ENCODE data around the gene PINK1.

PINK1 gene

DNA sequence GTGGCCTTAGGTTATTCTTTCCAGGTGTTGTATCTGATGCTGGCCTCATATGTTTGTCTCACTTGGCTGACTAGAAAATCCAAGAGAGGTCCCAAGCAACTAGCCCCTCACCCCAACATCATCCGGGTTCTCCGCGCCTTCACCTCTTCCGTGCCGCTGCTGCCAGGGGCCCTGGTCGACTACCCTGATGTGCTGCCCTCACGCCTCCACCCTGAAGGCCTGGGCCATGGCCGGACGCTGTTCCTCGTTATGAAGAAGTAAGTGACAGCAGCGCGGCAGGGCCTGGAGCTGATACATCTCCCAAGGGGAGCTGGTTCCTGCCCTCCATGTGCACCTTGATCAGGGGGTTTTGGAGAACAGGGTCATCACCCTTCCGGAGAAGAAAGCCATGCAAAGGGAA is 11.2 kb downstream of the PINK1 start:
- no peak for DNase-seq (ENCODE audit: low spot score)

DNA sequence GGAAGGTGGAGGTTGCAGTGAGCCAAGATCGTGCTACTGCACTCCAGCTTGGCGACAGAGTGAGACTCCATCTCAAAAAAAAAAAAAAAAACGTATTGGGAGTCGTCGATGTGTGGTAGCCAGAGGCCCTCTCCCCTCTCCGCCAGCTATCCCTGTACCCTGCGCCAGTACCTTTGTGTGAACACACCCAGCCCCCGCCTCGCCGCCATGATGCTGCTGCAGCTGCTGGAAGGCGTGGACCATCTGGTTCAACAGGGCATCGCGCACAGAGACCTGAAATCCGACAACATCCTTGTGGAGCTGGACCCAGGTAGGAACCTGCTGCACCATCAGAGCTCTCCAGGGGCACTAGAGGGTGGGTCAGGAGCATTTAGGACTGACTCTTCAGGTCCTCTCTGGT is 12.2 kb downstream of the PINK1 start:
- no peak for DNase-seq (ENCODE audit: low spot score)

DNA sequence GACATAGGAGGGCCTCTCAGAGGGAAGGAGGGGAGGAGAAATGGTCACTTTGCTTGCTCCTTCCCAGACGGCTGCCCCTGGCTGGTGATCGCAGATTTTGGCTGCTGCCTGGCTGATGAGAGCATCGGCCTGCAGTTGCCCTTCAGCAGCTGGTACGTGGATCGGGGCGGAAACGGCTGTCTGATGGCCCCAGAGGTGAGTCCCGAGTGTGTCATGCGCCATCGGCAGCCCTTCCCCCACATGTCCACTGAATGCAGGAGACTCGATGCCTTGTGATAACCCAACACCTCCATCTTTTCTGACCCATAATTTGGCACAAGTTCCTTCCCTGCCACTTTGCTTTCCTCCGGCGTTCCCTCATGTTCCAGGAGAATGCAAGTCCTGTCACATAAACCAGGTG is 15.2 kb downstream of the PINK1 start:
- DNase-seq (ENCODE audit: low spot score), result no peak

DNA sequence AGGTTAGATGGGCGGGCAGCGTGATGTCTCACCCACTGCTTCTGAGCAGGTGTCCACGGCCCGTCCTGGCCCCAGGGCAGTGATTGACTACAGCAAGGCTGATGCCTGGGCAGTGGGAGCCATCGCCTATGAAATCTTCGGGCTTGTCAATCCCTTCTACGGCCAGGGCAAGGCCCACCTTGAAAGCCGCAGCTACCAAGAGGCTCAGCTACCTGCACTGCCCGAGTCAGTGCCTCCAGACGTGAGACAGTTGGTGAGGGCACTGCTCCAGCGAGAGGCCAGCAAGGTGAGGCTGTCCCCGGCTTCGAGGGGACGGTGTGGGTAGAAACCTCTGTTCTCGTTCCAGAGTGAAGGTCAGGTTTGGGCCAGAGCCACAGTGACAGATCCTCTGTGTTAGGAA is 15.7 kb downstream of the PINK1 start:
- DNase-seq (ENCODE audit: low spot score), result no peak

DNA sequence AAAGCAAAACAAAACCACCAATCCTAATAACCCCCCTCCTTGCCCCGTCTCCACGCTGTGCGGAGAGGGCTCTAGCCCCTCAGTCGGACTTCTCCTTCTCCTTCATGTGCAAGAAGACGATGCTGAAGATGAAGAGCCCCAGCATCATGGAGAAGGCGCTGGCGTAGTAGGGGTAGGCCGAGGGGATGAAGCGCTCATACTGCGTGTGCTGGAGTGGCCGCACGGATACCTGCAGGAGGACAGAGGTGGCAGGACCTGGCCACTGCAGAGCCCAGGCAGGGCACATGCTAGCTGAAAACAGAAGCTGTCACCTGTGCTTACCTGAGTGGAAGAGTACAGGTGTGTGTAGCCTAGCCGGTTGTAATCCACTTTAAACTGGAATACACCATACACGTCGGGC is 19.0 kb downstream of the PINK1 start:
- no peak for DNase-seq (ENCODE audit: low spot score)

DNA sequence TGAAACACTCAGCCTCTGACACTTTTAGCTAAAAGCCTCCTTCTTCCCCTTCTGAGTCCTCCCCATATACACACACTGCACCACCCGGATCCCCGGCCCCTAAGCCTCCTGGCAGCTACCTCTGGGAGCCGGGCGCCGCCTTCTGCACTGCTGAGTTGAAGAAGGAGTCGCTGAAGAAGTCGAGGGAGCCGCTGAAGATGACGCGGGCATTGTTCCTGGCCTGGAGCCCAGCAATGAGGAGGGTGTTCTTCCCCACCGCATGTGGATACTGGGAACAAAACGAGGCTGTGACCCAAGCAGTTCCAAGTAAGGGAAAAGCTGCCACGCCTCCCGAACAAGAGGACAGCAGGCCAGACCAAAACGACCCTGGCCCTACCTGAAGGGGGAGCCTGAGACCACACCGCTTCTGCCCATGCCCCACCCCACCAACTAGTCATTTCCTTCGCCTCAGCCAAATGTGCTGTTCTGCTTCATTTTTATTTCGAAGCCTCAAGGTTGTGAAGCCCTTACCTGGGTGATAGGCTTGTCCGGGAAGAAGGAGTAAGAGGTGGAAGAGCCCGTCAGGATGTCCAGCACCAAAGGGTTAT is 20.9 kb downstream of the PINK1 start:
- no peak for DNase-seq (ENCODE audit: low spot score)

DNA sequence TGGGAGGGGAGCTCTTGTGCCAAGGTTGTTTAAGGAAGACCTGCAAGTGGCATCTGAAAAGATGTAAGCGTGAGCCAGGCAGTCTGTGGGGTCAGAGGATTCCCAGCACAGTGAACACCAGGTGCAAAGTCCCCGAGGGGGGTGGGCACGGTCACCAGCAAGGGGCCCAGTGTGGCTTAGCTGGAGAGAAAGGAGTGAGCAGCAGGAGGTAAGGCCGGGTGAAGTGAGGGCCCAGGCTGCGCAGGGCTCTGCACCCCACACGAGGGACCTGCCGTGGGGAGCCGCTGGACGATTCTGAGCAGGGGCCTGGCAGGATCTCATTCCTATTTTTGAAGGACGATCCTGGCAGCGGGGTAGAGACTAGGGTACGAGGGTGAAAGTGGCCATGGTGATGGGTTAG is 23.8 kb downstream of the PINK1 start:
- DNase-seq (ENCODE audit: low spot score), result no peak

DNA sequence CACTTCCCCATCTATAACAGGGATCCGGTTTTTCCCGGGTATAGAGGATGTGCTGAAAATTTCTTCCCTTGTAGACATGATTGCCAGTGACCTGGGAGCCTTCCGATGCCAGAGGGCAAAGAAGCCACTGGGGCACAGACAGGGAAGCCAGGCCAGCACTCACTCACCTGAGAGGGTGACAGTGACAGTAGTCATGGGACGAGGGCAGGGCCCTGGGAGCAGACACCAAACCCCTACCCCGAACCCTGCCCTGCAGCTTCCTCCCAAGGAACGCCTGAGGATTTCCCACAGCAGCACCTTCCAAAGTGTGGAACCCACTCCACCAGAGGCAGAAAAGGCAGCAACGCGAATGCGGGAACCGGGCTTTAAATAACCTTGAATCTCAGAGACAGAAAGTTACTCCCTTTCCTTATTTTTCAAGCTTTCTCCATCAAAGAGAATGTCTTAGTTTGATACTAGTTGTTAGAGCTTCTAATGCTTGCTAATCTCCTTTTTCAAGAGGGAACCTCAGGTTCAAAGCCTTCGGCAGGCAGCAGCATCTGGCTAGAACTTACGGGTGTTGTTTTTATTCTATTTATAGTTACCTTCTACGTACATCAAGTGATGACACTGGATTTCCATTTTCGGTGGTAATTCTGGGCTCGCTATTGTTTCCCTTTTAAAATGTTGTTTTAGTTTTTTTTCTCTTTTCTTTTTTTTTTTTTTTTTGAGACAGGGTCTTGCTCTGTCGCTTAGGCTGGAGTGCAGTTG is 25.1 kb downstream of the PINK1 start:
- DNase-seq (ENCODE audit: low spot score), result no peak

DNA sequence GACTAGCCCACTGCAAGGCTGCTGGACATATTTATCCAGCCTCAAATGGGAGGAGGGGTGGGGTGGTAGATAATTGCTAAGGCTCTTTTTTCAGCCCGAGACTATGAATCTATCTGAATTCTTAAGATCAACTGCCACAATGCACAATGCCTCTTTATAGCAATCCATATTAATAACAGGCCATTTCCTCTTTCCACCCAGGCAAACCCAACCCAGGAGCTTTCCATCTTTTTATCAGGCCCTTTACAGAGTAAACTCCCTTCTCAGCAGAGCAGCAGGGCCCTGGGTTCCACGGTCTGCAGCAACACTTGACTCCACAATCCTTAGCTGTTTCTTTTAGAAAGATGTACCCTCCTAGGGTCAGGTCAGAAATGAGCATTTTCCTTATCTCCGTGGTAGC is 27.1 kb downstream of the PINK1 start:
- DNase-seq (ENCODE audit: low spot score), result no peak

DNA sequence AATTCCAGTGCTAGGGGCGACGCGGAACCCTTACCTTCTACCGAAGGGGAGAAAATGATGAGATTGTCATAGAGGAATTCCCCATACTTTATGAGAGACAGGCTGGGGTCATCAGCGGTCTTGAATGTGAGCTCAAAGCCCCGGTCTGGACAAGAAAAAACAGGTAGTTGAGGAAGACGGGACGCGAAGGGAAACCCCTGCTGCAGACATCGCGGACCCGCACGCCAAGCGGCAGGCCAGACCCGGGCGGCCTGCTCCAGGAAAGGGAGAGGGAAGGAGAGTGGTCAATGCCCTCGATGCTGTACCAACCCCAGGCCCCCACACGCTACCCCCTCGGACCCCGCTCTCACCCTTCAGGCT is 27.6 kb downstream of the PINK1 start:
- DNase-seq (ENCODE audit: low spot score), result peak; percentile 9

DNA sequence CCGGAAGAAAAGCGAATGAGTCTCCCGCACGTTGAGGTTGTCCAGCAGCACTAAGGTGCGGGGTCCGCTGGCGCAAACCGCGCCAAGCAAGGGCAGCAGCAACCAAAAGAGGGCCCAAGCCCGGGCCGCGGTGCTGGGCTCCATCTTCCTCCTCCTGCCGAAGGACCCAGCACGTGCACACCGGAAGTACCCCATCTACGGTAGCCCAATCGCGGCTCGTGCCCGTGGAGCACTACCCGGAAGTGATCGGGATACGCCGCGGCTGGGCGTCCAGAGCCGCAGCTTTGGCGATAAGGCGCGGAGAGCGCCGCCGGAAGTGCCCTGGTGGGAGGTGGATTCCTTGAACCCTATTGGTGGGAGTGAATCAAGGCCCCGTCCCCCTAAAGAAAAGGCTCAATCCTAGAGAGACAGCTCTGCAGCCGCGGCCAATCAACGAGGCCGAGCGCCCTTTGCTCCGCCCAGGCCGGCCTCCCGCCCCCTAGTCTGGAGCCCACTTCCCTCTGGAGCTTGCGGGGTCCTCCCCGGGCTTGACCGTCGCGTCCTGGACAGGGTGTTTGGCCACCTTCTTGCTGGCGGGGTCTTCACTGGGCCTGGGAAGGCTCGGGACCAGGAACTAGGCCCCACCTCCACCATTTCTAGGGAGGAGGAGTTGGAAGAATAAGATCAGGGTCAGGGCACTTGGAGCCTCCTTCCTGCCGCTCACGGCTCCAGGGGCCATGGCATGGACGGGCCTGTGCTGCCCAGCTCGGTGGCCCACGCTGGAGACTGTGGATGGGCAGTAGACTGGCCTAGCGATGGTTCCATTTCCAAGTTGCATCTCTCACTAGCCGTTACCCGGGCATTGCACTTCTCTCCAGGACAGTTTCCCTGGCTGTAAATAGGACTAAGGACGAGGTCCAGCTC is 28.2 kb downstream of the PINK1 start, which contains the start of gene DDOST:
DDOST (minus strand) TSS at position 163 of the 903 bp plus-strand sequence; CDS start at position 144, 19 bp downstream.
- peak; percentile 99 for DNase-seq (ENCODE audit: low spot score)

DNA sequence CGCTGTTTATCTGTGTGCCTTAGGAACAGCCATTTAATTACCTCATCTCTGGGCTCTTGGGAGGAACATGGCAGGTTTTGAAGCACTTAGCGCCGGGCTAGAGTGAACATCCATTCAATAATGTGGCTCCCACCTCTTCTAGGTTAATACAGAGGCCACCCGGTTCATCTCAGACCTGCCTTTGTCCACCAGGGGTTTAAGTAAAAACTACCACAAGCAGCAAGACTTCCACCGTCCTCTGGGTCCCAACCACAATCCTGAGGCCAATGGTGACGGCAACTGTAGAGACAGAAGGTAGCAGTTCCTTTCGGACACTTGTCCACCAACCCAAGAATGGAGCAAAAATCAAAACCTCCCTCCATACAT is 28.8 kb downstream of the PINK1 start:
- DNase-seq (ENCODE audit: low spot score), result no peak

DNA sequence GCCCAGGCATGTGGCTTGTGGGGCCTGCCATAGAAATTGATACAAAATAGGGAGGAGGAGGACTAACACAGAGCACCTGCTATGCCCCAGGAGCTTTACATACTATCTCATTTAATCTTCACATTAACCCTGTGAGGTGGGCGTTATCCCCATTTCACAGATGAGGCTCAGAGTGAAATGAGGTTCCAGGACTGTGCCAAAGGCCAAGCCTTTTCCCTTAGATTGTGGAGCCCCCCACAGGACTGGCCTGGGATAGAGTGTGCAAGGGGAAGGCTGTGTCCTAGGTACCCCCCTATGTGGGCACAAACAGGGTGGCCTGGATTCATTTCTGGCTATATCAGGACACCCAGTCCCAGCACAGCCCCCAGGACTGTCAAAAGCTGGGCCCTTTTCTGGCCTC is 30.1 kb downstream of the PINK1 start:
- no peak for DNase-seq (ENCODE audit: low spot score)

DNA sequence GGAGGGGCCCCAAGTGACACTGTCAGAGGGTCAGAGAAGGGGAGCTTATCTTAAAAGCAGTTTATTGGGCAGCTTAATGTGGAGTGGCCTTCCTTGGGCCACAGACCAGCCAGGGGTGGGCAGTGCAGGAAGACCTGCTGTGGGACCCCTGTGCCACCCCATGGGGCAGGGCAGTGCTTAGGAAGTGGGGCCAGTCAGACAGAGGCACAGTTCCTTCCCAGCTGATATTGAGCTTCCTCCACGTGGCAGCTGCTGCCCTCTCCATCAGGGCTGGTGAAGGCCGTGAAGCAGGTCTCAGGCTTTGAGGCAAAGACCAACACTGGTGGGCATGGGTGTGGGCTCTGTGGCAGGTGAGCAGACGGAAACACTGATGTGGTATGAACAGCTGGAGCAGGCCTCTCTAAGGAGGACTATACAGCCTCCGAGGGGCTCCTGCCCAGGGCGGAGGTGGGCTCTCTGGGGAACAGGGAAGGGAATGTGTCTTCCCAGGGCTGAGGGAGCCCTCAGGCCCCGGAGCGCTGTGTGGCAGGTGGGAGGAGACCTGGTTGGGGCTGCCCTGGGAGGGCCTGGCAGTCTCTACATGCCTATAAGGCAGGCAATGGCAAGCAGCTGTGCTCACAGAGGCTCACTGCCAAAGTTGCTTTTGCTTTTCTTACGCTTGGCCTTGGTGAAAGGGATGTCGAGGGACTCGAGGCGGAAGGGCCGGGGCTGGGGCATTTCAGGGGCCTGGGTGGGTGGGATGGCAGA is 30.9 kb downstream of the PINK1 start:
- DNase-seq (ENCODE audit: low spot score), result no peak

DNA sequence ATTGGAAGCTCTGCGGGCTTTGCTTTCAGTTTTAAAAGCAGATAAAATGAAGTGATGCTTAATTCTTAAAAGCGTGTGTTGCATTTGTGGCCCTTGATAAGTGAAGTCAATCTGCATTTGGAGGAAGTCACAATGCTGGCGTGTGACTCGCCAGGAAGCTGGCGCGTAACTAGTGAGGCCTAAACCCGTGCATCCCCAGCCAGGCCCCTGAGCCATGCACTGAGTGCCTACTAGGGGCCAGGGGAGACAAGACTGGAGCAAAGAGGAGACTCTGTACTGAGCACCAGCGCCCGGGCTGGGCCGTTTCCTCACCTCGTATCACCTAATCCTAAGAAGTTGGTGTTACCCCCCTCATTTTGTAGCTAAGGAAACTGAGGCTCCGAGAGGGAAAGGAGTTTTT is 32.5 kb downstream of the PINK1 start:
- no peak for DNase-seq (ENCODE audit: low spot score)

DNA sequence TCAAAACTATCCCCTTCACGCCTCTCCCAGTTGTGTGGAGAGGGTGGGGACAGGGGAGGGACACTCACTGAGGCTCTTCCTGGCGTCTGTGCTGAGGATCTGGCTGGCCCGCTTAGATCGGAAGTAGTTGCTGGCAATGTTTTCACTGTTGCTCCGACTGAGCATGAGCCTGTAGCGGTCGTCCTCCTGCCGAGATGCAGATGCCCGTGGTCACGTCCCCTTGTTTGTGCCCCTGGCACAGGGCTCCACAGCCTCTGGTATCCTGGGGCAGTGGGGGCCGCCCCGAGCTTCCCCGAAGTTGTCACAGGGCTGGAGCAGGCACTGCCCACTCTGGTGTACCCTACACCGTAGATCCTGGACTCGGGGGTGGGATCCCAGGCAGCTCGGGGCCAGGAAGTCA is 32.9 kb downstream of the PINK1 start:
- DNase-seq (ENCODE audit: low spot score), result no peak

DNA sequence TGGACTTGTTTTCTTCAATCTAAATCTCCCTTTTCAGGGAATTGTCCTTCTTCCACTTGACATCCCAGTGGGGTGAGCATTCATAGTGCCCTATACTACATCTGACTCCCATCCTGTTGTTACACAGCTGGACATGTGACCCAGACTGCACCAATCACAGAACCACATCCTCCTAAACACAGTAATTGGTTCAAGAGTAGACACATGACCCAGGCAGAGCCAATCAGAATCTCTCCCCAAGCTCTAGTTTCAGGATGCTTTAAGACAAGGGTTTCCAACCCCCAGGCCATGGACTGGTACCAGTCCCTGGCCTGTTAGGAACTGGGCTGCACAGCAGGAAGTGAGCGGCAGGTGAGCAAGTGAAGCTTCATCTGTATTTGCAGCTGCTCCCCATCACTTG is 33.5 kb downstream of the PINK1 start:
- peak; percentile 36 for DNase-seq (ENCODE audit: low spot score)

DNA sequence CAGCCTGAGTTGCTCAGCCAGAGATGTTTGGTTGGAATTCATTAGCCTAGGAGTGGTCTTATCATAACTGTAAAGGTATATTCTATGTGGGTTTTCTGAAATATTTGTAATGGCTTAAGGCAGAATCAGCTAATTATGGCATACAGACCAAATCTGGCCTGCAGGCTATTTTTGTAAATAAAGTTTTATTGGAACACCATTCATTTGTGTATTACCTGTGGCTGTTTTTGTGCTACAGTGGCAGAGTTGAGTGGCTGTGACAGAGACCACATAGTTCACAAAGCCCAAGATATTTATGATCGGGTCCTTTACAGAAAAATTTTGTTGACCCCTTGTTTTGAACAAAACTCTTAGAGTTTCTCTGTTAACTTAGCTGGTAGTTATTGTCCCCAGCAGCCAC is 35.3 kb downstream of the PINK1 start:
- no peak for DNase-seq (ENCODE audit: low spot score)

DNA sequence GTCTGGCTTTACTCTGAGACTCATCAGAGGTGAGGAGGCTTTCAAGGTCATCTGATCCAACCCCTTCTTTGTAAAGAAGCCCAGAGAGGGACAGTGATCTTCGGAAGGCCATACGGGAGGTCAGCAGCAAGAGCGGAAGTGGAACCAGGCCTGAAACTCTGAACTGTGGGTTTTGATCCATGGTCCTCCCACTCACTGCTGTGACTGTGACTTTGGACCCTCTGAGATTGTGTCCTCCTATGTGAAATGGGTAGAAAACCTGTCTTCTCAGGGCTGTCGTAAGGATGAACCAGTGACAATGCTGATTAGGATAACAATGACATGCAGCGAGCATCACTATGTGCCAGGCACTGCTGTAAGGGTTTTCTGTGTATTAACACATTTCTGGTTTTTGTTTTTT is 37.7 kb downstream of the PINK1 start:
- DNase-seq (ENCODE audit: low spot score), result no peak

DNA sequence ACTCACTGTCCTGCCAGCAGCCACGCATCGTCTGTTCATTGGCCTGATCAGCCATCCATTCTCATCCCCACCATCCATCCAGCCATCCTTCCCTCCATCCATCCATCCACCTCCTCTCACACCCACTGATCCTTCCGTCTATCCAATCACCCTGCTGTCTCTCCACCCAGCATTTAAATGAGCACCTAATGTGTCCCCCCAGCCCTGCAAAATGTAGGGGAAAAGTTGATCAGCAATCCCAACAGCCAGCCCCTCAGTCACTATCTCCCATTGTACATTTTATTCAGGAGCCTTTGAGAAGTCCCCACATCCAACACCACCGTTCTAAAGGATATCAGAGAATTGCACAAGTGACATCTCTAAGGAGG is 39.0 kb downstream of the PINK1 start:
- no peak for DNase-seq (ENCODE audit: low spot score)

DNA sequence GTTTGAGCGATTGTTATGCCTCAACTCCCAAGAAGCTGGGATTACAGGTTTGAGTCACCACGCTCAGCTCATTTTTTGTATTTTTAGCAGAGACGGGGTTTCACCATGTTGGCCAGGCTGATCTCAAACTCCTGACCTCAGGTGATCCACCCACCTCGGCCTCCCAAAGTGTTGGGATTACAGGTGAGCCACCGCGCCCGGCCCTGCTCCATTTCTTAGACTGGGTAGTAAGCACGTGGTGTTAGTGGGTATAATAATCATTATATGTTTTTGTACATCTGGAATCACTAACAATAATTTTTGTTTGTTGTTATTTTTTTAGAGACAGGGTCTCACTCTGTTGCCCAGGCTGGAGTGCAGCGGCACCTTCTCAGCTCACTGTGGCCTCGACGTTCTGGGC is 40.4 kb downstream of the PINK1 start:
- DNase-seq (ENCODE audit: low spot score), result peak; percentile 24

DNA sequence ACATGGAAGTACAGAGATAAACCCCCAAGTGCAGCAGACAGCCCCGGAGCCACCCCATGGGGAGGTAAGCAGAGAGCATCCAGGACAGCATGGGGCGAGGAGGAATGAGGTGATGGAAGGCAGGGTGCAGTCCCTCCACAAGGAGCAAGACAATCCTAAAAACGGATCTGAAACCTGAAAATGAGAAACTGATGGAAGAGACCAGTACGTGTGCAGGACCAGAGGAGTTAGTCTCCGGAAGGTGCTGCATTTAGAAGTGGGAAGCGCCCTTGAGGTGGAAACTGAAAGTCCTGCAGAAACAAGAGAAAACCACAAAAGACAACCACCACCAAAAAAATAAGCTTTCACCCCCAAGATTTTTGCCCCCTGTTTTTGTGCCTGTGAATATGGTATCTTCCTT is 45.3 kb downstream of the PINK1 start:
- no peak for DNase-seq (ENCODE audit: low spot score)

DNA sequence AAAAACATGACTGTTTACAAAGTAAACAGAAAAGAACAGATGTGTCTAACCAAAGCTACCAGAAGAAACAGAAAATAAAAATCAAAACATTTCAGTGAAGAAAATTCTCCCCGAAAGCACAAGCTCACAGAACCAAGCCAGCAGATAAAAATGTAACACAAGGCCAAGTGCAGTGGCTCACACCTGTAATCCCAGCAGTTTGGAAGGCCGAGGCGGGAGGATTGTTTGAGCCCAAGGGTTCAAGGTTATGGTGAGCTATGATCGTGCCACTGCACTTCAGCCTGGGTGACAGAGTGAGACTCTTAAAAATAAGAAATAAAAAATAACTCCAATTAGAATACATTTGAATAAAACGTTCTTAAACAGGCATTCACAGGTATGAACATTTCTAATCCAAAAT is 47.0 kb downstream of the PINK1 start:
- DNase-seq (ENCODE audit: low spot score), result no peak

Measured in kidney tubule cell (primary cell).